Activated naive CD4-positive, alpha-beta T cell treated with anti-CD3 and anti-CD28 coated beads, Interleukin-2, amount 50 U/mL, for 16 hours (primary cell): ENCODE results near the gene RHOBTB1.

Experiments
- DNase-seq: peaks from one replicate; pipeline ENCODE4 v3.0.0-alpha.2; 2020

RHOBTB1 gene

GRCh38 chr10:60903096-60903495, 40.9 kb downstream of the RHOBTB1 start:
- no peak for DNase-seq

- no peak for DNase-seq
Observed at GRCh38 chr10:60901561-60902235, 42.3 kb downstream of the RHOBTB1 start.

GRCh38 chr10:60899266-60899665, 44.7 kb downstream of the RHOBTB1 start:
- no peak for DNase-seq

DNA sequence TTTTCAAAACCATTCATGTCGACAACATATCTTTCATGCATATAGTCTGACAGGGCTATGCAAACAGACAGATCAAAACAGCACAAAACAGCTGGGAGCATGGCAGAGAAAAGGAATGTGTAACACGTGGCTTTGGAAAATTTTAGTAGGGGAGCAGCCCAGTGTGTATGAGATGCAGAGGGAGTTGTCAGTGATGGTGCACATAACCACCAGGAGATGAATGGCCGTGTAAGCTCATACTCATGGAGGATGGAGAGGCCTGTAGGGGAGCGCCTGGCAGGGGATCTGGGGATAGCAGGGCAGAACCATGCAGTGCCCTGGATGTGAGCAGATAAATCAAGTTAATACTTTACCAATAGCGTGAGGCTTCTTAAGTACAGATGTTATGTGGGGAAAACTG, 45.7 kb downstream of the RHOBTB1 start:
- DNase-seq = no peak

DNA sequence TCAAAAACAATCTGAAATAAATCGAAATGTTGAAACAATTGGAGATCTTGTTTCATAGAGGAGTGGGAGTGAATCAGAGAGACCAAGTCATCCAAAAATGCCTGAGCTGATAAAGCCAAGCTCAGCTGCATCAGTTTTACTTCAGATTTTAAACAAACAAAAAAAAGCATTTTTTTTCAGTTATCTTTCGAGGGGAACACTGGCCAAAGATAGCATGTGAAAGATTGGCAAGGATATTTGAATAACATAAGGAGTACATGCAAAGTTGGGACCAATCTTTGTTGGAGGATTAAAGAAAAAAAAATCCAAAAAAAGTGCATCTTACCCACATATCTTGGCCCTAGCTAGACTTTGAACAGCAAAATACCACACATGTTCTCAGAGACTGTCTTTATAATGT, 47.2 kb downstream of the RHOBTB1 start:
- DNase-seq = no peak

DNA sequence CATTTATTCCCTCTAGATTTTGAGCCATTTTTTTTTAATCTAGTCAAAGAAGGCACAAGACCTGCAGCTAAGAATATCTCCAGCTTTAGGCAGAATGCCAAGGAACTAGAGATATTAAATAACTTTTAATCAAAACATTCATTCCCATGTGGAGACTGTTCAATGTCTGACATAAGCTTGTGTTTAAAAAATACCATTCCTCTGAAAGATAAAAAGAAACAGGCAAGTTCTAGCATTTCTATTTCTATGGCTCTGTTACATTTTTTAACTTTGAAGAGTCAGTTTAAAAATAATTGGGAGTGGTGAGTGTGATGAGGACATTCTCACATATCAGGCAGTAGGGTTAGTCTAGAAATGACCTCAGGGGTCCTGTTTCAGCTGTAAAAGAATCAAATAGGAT, 48.0 kb downstream of the RHOBTB1 start:
- DNase-seq = no peak

DNA sequence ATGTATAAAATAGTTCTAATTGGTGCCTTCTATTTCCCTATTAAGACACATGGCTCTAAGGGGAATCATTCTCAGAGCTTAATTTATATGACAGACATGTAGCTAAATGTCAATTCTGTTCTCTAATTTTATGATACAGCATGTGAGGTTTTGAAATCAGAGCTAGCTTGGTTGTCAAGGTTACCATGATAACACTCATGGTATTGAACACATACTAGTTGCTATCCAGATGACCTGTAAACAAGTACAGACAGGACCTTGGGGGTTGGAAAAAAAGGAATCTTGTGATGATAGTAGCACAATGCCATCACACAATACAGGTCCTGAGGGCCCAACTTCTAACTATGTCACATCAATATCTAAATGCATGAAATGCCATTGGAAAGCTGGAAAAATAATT, 49.2 kb downstream of the RHOBTB1 start:
- DNase-seq = no peak

DNA sequence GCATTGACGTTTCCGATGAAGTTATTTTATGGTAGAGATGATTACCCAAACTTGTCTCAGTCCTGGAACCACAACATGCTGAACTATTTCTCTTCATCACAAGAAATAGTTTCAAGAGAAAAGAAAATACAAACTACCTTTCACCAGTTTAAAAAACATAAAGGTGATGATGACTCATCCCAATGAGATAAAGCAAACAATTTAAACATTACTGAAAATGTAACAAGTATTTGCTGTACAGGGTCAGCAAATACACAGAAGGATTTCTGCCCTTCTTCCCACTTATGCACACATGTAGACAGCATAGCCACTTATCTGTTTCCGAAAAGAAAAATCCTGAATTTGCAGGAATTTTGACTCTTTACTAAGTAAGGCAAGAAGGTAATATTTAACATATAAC, 50.8 kb downstream of the RHOBTB1 start:
- DNase-seq = no peak

- no peak for DNase-seq
Observed at GRCh38 chr10:60892571-60892970, 51.4 kb downstream of the RHOBTB1 start.

- no peak for DNase-seq
Observed at GRCh38 chr10:60890811-60891210, 53.2 kb downstream of the RHOBTB1 start.

DNA sequence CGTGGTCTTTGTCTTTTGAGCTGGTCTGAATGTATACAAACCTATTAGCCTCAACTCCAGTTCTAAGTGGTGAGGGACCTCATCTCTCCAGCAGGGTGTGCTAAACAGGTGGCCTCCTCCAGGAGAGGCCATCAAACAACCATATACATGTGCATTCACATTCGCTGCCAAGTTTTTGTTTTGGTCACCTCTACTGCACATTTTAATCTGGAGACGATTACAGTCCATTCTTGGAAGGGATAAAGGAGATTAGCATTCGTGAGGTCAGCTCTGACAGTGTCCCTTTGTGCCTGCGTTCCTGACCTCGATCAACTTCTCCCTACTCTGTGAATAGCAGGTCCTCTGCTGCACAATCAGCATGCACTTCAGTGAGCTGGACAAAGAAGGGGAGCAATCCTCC, 60.8 kb downstream of the RHOBTB1 start:
- DNase-seq = no peak

DNA sequence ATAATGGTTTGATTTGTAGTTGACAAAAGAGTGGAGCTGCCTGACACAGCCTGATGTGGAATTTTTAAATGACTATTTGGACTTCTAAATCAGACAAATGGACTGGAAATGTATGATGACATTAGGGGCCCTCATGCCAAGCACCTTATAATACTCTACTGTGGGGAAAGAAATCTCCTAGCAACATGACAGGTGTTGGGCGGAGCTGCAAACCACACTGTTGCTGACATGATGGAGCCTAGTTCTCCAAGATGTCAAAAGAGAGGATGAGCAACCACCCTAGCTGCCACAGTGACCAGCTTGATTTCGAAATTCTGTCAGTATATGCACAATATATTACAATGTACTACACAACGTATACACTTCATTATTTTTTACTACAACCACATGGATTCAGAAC, 65.8 kb downstream of the RHOBTB1 start:
- DNase-seq = no peak

DNA sequence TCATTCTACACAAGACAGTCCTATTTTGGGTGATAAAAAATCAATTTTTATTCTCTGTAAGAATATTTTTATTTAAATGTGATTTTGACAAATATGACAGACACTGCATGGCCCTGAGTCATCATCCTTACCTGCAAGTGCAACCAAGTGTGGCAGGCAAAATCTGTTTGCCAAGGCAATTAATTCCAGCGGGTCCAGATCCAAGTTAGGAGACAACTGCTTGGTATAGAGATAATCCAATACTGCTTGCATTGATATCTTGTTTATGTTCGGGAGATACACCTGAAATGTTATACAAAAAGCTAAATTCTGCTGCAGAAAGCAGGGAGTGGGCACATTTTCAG, 66.2 kb downstream of the RHOBTB1 start:
- DNase-seq = no peak

DNA sequence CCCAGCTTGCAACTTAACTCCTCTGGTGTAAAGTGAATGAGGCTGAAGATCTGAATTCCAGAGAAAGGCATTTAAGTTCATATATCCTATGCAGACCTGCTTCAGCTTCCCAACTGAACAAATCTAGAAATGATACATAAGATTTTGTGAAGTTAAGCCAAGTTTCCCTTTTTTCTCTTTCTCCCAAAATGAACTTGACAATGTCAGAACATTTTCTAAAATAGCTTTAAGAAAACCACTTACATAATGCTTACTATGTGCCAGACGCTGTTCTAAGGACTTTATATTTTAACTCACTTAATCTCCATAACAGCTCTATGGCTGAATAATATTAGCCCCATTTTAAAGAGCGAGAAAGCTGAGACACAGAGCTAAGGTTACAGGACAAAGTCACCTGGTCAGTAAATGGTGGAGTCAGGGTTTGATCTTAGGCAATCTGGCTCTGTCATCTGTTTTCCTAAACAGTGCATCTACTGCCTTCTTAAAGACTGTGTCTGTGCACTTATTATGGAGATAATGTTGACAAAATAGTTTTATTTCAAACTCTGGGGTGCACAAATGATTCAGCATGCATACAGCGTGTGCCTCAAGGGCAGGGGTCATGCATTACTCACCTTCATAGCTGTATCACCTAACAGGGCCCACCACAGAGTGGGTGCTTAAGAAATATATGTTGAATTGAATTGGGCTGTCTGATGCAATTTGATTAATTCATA, 66.8 kb downstream of the RHOBTB1 start:
- no peak for DNase-seq

DNA sequence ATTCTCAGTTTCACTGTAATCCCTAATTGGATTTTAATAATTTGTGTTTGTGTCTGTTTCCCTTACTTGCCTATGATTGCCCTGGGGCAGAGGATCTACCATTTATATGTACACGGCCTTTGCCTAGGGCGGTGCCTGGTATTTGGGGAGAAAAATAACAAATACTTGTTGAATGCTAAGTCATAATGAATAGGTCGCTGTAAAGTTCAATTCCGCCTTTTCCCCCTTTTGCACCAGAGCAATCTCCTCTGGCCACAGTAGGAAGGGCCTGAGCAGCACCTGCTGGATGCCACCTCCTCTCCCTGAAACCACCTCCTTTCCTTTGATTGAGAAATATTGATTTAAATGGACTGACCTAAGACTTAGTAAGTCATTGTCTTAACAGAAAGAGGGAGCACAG, 70.2 kb downstream of the RHOBTB1 start:
- DNase-seq = no peak

DNA sequence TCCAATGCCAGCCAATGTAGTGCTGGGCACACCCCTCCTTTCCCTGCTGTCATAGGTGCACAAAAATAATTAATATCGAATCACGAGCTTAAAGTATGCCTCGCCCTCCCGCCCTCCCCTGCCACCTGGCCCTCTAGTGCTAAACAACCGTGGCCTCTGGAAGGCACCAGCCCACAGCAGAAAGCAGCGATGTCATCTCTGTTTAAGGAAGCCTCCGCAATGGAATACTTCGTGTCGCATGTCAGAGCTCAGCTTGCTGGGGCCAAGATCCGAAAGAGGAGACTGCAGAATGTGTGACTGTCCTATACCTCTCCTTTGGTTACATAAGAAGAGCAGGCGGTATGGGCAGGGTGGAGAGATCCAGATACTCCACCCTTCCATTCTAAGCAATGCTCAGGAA, 71.5 kb downstream of the RHOBTB1 start:
- no peak for DNase-seq

GRCh38 chr10:60871215-60871614, 72.8 kb downstream of the RHOBTB1 start:
- DNase-seq = no peak

GRCh38 chr10:60870803-60871202, 73.2 kb downstream of the RHOBTB1 start:
- no peak for DNase-seq

DNA sequence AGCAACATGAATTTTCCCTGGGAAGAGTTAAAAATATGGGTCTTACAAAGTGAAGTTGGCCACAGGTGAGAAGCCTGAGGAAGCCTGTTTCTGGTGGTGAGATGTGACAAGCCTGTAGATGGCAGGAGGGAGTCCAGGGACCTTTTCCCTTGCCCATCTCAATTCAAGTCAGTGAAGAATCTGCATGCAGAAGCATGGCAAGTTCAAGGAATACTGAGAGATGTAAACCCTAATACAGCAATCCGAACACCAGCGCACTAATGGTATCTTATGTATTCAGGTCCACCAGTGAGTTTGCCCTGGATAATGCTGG, 73.6 kb downstream of the RHOBTB1 start:
- DNase-seq = no peak

- DNase-seq = no peak
Observed at GRCh38 chr10:60869652-60870415, 74.2 kb downstream of the RHOBTB1 start.

GRCh38 chr10:60868946-60869345, 75.0 kb downstream of the RHOBTB1 start:
- DNase-seq = no peak

DNA sequence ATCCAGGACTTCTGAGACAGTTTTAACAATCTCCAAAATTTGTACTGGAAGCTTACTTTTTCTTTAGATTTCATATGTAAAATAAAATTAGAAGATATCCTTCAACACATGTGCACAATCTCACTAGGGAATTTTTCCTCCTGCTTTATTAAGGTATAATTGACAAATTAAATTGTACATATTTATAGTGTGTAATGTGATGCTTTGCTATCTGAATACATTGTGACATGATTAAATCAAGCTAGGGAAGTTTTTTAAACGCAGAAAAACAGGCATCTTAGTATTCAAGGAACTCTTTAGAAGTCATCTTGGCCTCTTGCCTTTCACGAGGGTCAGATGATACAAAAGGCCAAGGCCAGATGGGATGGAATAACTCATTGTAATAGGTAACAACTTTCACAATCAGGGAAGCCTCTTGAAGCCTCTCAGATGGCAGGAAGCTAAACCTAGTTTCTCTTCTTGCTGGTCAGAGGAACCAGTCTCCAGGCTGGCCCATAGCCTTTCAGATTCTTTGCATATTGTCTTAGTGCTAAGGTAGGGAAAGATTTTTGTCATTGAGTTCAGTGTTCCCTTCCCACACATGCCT, 78.7 kb downstream of the RHOBTB1 start:
- DNase-seq = no peak

DNA sequence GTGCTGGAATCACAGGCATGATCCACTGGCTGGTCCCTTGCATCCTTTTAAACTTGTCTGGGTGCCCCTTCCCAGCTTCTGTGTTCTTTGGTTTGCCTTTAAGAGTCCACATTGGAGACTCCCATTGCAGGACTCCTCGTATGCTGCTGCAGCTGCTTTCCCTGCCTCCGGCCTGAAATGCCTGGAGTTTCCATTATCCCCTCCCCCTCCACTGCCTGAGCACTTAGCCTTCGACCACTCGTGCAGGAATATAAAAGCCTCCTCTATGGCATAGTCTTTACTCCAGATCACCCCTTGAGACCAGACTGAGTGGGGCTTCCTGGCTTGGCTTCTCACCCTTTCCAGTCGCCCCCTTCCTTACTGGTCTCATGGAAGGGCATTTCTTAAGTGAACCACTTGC, 80.2 kb downstream of the RHOBTB1 start:
- no peak for DNase-seq

DNA sequence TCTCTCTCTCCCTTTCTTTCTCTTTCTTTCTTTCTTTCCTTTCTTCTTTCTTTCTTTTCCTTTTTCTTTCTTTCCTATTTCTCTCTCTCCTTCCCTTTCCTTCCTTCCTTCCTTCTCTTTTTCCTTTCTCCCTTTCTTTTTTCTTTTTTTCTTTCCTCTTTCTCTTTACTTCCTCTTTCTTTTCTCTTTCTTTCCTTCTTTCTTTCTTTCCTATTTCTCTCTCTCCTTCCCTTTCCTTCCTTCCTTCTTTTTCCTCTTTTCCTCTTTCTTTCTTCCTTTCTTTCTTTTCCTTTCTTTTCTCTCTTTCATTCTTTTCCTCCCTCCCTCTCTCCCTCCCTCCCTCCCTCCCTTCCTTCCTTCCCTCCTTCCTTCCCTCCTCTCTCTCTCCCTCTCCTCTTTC, 81.5 kb downstream of the RHOBTB1 start:
- DNase-seq = no peak
